Muscle layer of colon (tissue), 2 donors: ENCODE measurements around the gene TIMM8A.
"Not testable (repeated sequence)": the region's sequence is repeated elsewhere in the genome, so short reads cannot be mapped to it uniquely, and the experiment has no call there.

ENCODE experiments used
- H3K27ac ChIP-seq: one replicate; pipeline ENCODE4 v1.7.0; 2013; ENCODE audit warnings: low read depth, mild to moderate bottlenecking, low read length, moderate library complexity
- H3K27me3 ChIP-seq, 2 donors: one replicate each; pipeline ENCODE4 v1.7.0; 2013; ENCODE audit warnings: low read length in 2 of 2, mild to moderate bottlenecking in 2 of 2; ENCODE audit not compliant: insufficient read depth in 2 of 2, control insufficient read depth in 1 of 2
- H3K36me3 ChIP-seq: one replicate; pipeline ENCODE4 v1.7.0; 2013; ENCODE audit warnings: mild to moderate bottlenecking, low read length; ENCODE audit not compliant: insufficient read depth
- H3K4me1 ChIP-seq: one replicate; pipeline ENCODE4 v1.7.0; 2013; ENCODE audit warnings: mild to moderate bottlenecking, low read length; ENCODE audit not compliant: insufficient read depth
- H3K4me3 ChIP-seq, 2 donors: one replicate each; pipeline ENCODE4 v1.7.0; 2013; ENCODE audit warnings: low read length in 2 of 2, low read depth in 1 of 2, mild to moderate bottlenecking in 1 of 2, moderate library complexity in 1 of 2
- H3K9ac ChIP-seq: one replicate; pipeline ENCODE4 v1.7.0; 2013; ENCODE audit warnings: low read length
- H3K9me3 ChIP-seq: one replicate; pipeline ENCODE4 v1.7.0; 2013; ENCODE audit warnings: mild to moderate bottlenecking, low read length
- donor health status: abdominal sarcoma.
- donor health status: Adenocarcinoma of cecum.

TIMM8A gene

GRCh38 chrX:101357166-101357795 lies 8.7 kb upstream of the TIMM8A start:
- Histone ChIP-seq H3K27ac (no peak overlapping the region), H3K9me3 (no peaks in the 10 kb centered on the region), H3K4me3 (no peak overlapping the region), H3K4me1 (no peaks in the 10 kb centered on the region), H3K27me3 (no peaks in the 10 kb centered on the region), H3K36me3 (no peaks in the 10 kb centered on the region), H3K9ac (no peak overlapping the region)

GRCh38 chrX:101349193-101349562 lies 636 bp upstream of the TIMM8A start:
- H3K27ac ChIP-seq, result no peak overlapping the region
- H3K27me3 ChIP-seq, result peaks cover 0 to 3% of the 10 kb centered on the region in 2 donors
- no peaks in the 10 kb centered on the region for H3K36me3 ChIP-seq
- no peaks in the 10 kb centered on the region for H3K4me1 ChIP-seq
- peak overlapping the region; percentile 51 to 62 for H3K4me3 ChIP-seq
- no peaks in the 10 kb centered on the region for H3K9me3 ChIP-seq
- H3K9ac ChIP-seq, result no peak overlapping the region

GRCh38 chrX:101347859-101348451 lies 587 bp downstream of the TIMM8A start:
- H3K4me1 ChIP-seq, result no peaks in the 10 kb centered on the region
- peak overlapping the region; percentile 51 to 62 for H3K4me3 ChIP-seq
- H3K36me3 ChIP-seq, result no peaks in the 10 kb centered on the region
- H3K27me3 ChIP-seq, result peaks cover 0 to 3% of the 10 kb centered on the region in 2 donors
- peak overlapping the region; percentile 44 for H3K27ac ChIP-seq
- peak overlapping the region; percentile 19 for H3K9ac ChIP-seq
- no peaks in the 10 kb centered on the region for H3K9me3 ChIP-seq

- Histone ChIP-seq H3K9me3 (no peaks in the 10 kb centered on the region), H3K27ac (no peak overlapping the region), H3K4me3 (no peak overlapping the region), H3K27me3 (no peaks in the 10 kb centered on the region), H3K36me3 (no peaks in the 10 kb centered on the region), H3K4me1 (no peaks in the 10 kb centered on the region), H3K9ac (no peak overlapping the region)
Observed at GRCh38 chrX:101337776-101338271, 10.7 kb downstream of the TIMM8A start.

- H3K9ac ChIP-seq, H3K27ac ChIP-seq, H3K4me1 ChIP-seq, H3K27me3 ChIP-seq, H3K9me3 ChIP-seq, H3K4me3 ChIP-seq, H3K36me3 ChIP-seq: not testable (repeated sequence)
Observed at GRCh38 chrX:101334310-101334709, 14.2 kb downstream of the TIMM8A start.

- not testable (repeated sequence) for H3K9ac ChIP-seq, H3K9me3 ChIP-seq, H3K27ac ChIP-seq
Observed at GRCh38 chrX:101326600-101326999, 21.9 kb downstream of the TIMM8A start.

GRCh38 chrX:101303790-101304189 lies 44.8 kb downstream of the TIMM8A start:
- no peaks in the 10 kb centered on the region for H3K27me3 ChIP-seq
- no peak overlapping the region for H3K27ac ChIP-seq
- H3K36me3 ChIP-seq, result no peaks in the 10 kb centered on the region
- no peak overlapping the region for H3K9ac ChIP-seq
- H3K9me3 ChIP-seq, result no peaks in the 10 kb centered on the region
- H3K4me1 ChIP-seq, result no peaks in the 10 kb centered on the region
- no peak overlapping the region for H3K4me3 ChIP-seq

More at GRCh38 chrX:101326600-101326999, 21.9 kb downstream of the TIMM8A start:
- H3K36me3 ChIP-seq, H3K27me3 ChIP-seq, H3K4me3 ChIP-seq, H3K4me1 ChIP-seq: not testable (repeated sequence)
